SU-DHL-6 (cell line): Measurements from ENCODE around the gene FAM111A.

Experiments used
- H2AFZ ChIP-seq: fragments of 200-600 bp; sonication (generic); 2 replicates; pipeline ENCODE4 v1.6.1; 2014; ENCODE audit warnings: low read depth, mild to moderate bottlenecking, moderate library complexity, mixed read lengths, antibody characterized with exemption, low read length; ENCODE audit not compliant: severe bottlenecking
- H3F3A ChIP-seq: fragments of 200-600 bp; shearing (Covaris generic); 2 replicates; pipeline ENCODE4 v1.6.0; 2016; ENCODE audit warnings: antibody characterized with exemption, mild to moderate bottlenecking; ENCODE audit not compliant: insufficient read depth
- H3K27ac ChIP-seq: fragments of 200-600 bp; sonication (generic); 2 replicates; pipeline ENCODE4 v1.5.1; 2016; ENCODE audit warnings: low read depth, mild to moderate bottlenecking, low read length, moderate library complexity, mixed read lengths
- H3K27me3 ChIP-seq: fragments of 200-600 bp; sonication (generic), shearing (Covaris generic); 2 replicates; pipeline ENCODE4 v1.6.0; 2014; ENCODE audit warnings: mild to moderate bottlenecking, low read length
- H3K36me3 ChIP-seq: fragments of 200-600 bp; sonication (generic); 2 replicates; pipeline ENCODE4 v1.6.1; 2014; ENCODE audit warnings: mild to moderate bottlenecking, low read length, mixed read lengths
- H3K4me2 ChIP-seq: fragments of 300-600, 200-600 bp; shearing (Covaris generic), sonication (generic); 2 replicates; pipeline ENCODE4 v1.6.0; 2014; ENCODE audit warnings: low read length, low read depth, mild to moderate bottlenecking; ENCODE audit not compliant: poor library complexity, severe bottlenecking
- H3K4me3 ChIP-seq: fragments of 200-600 bp; sonication (generic); 2 replicates; pipeline ENCODE4 v1.5.1; 2014; ENCODE audit warnings: antibody characterized with exemption, low read length, mild to moderate bottlenecking, mixed read lengths; ENCODE audit not compliant: insufficient read depth, poor library complexity, severe bottlenecking
- H3K79me2 ChIP-seq: fragments of 200-600 bp; sonication (generic); 2 replicates; pipeline ENCODE4 v1.6.1; 2014; ENCODE audit warnings: mild to moderate bottlenecking, low read length, moderate library complexity; ENCODE audit not compliant: insufficient read depth
- H3K9ac ChIP-seq: fragments of 200-600 bp; sonication (generic); 2 replicates; pipeline ENCODE4 v1.7.0; 2014; ENCODE audit warnings: mild to moderate bottlenecking, low read length
- H3K9me2 ChIP-seq: fragments of 200-600 bp; sonication (generic); replicated peaks from 2 replicates; pipeline ENCODE4 v1.6.1; 2014; ENCODE audit warnings: low read length; ENCODE audit not compliant: insufficient read depth
- H3K9me3 ChIP-seq: fragments of 200-600 bp; sonication (generic); 2 replicates; pipeline ENCODE4 v1.6.1; 2014; ENCODE audit warnings: low read length, mixed read lengths; ENCODE audit not compliant: insufficient read depth
- H4K20me1 ChIP-seq: fragments of 200-600 bp; sonication (generic); 2 replicates; pipeline ENCODE4 v1.6.1; 2014; ENCODE audit warnings: low read depth, mild to moderate bottlenecking, antibody characterized with exemption, low read length, moderate library complexity, mixed read lengths
- CTCF ChIP-seq: fragments of 200-600 bp; sonication (generic); IDR thresholded peaks from one replicate; pipeline ENCODE4 v1.5.1; 2017; ENCODE audit warnings: antibody characterized with exemption, mild to moderate bottlenecking, low read length, moderate library complexity; ENCODE audit not compliant: insufficient read depth, poor library complexity, severe bottlenecking
- EZH2phosphoT487 ChIP-seq: fragments of 200-600 bp; sonication (generic), shearing (Covaris generic); conservative IDR thresholded peaks from 2 replicates; pipeline ENCODE4 v1.6.1; 2018; ENCODE audit warnings: mild to moderate bottlenecking, antibody characterized with exemption, low read length, moderate library complexity, mixed read lengths

Gene FAM111A

DNA sequence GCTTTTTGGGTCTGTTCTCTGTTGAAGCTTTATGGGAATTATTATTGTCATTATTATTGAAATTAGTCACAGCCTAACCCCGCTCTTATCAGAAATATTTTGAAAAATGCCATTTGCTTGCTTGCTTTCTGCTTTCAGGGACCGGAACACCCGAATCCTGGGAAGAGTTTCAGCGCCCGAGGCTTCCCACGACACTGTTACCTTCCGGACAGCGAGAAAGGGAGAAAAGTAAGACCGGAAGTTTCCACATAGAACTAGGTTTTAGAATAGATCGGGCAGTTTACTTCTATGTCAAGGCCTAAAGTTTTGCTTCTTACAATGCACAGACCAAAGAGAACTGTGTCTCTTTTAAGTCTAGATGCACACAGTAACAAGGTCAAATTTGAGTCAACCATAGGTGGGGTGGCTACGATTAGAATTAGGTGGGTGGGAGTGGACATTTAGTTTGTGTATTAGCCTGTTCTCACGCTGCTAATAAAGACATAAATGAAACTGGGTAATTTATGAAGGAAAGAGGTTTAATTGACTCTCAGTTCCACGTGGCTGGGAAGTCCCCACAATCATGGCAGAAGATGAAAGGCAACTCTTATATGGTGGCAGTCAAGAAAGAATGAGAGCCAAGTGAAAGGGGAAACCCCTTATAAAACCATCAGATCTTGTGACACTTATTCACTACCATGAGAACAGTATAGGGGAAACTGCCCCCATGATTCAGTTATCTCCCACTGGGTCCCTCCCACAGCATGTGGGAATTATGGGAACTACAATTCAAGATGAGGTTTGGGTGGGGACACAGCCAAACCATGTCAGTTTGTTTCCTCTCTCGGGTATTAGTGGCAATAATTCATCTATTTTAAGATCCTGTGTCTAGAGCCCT is 57.1 kb downstream of the FAM111A start:
- no peaks in the 10 kb centered on the region for H3K79me2 ChIP-seq
- no peak overlapping the region for H3K27ac ChIP-seq
- TF ChIP-seq CTCF (no peak), EZH2phosphoT487 (no peak)
- H3K4me2 ChIP-seq = no peak overlapping the region
- no peaks in the 10 kb centered on the region for H3K27me3 ChIP-seq
- H3K36me3 ChIP-seq = peaks cover 7% of the 10 kb centered on the region; the same call in 1 of the 2 replicates
- H3K9me3 ChIP-seq = no peaks in the 10 kb centered on the region
- H3K4me3 ChIP-seq = no peak overlapping the region
- H3F3A ChIP-seq = no peaks in the 10 kb centered on the region
- H4K20me1 ChIP-seq = no peaks in the 10 kb centered on the region
- no peak overlapping the region for H2AFZ ChIP-seq
- H3K9ac ChIP-seq = no peak overlapping the region
- H3K9me2 ChIP-seq = no peaks in the 10 kb centered on the region

- Histone ChIP-seq H3K9me2 (no peaks in the 10 kb centered on the region), H3K9me3 (no peaks in the 10 kb centered on the region), H3K4me3 (no peak overlapping the region), H3K27me3 (no peaks in the 10 kb centered on the region), H4K20me1 (no peaks in the 10 kb centered on the region), H2AFZ (no peak overlapping the region), H3K27ac (no peak overlapping the region), H3K36me3 (peaks cover 6% of the 10 kb centered on the region; the same call in 1 of the 2 replicates), H3F3A (no peaks in the 10 kb centered on the region), H3K9ac (no peak overlapping the region), H3K4me2 (no peak overlapping the region), H3K79me2 (no peaks in the 10 kb centered on the region)
- TF ChIP-seq CTCF (no peak), EZH2phosphoT487 (no peak)
Observed at GRCh38 chr11:59200423-59200746, 57.7 kb downstream of the FAM111A start.

GRCh38 chr11:59201353-59201752 is 58.7 kb downstream of the FAM111A start:
- Histone ChIP-seq H3K9me3 (no peaks in the 10 kb centered on the region), H3K4me2 (no peak overlapping the region), H3K4me3 (no peak overlapping the region), H3K27me3 (no peaks in the 10 kb centered on the region), H3F3A (no peaks in the 10 kb centered on the region), H3K27ac (no peak overlapping the region), H3K9me2 (no peaks in the 10 kb centered on the region), H2AFZ (no peak overlapping the region), H3K9ac (no peak overlapping the region), H3K79me2 (no peaks in the 10 kb centered on the region), H4K20me1 (no peaks in the 10 kb centered on the region), H3K36me3 (no peaks in the 10 kb centered on the region)
- TF ChIP-seq CTCF (peak; percentile 18), EZH2phosphoT487 (no peak)
